NCI-H1092 (cell line): ENCODE measurements around the gene NCMAP.
A peak's percentile ranks its signal among the peaks of the same experiment; 100 is the strongest.
"Not testable (repeated sequence)": the region's sequence is repeated elsewhere in the genome, so short reads cannot be mapped to it uniquely, and the experiment has no call there.

Experiments used
- DNase-seq: peaks from one replicate; lab custom pipeline; 2025; lab: John Stamatoyannopoulos, UW

The NCMAP gene

DNA sequence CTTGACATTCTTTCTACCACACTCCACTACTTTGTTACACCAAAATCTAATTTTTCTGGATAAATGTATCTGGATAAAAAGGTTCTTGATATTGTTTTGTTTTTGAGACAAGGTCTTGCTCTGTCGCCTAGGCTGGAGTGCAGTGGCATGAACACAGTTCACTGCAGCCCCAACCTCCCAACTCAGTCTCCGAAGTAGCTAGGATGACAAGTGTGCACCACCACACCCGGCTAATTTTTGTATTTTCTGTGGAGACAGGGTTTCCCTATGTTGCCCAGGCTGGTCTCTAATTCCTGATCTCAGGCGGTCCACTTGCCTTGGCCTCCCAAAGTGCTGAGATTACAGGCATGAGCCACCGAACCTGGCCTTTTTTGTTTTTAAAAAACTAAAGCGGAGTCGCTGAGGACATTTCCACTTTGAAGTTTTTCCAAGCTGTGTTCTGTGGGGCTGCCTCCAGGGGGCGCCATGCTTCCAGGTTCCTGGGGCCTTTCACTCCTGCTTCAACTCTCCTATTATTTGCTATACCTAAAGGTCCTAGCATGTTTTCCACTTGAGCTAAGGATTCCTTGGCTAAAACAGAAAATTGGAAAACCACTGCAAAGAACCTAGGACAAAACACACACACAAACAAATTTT lies 14.1 kb upstream of the NCMAP start:
- DNase-seq = peak; percentile 18

DNA sequence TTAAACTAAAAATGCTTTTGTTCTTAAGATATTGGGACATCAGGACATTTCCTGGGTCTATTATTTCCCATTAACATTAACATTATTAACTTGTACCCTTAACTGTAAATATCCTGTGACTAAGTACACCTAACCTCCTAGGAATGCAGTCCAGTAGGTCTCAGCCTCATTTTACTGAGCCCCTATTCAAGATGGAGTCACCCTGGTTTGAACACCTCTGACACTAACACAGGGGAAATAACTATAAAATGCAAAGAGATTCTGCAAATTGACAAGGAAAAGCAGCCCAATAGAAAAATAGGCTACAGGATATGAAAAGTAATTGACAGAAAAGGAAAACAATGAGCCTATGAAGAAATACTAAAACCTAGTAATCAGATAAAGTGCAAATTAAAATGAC lies 11.6 kb upstream of the NCMAP start:
- DNase-seq = no peak

DNA sequence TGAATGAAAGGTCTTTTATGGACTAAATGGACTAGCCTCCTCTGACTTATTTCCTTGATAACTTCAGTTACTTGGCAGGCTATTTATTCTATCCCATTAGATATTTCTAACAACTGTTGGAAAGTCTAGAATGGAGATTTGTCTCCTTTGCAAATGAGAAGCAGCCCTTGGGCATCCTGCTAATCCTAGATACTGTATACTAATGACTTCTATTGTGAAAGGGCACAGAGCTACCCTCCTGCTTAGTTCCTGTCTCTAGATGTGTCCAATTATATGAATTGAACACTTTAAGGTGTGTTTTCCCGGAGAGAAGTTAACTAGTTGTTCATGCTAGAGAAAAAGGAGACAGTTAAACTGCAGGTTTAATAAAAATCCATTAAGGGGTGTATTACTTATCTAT lies 10.2 kb upstream of the NCMAP start:
- DNase-seq = no peak

DNA sequence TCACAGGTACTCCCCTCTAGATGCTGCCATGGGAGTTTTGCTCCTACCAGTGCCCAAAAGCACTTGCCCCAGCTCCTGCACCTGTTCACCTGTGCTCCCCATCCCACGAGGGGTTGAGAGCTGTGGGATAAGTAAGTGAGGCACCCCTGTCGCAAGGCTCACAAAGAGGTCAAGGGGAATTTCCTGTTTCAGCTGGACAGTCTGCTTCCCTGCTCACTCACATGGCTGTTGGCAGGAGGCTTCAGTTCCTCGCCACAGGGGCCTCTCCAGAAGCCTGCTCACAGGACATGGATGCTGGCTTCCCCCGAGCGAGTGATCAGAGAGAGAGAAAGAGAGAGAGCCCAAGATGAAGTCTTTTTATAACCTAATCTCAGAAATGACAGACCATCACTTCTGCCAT lies 8.7 kb upstream of the NCMAP start:
- DNase-seq = no peak

DNA sequence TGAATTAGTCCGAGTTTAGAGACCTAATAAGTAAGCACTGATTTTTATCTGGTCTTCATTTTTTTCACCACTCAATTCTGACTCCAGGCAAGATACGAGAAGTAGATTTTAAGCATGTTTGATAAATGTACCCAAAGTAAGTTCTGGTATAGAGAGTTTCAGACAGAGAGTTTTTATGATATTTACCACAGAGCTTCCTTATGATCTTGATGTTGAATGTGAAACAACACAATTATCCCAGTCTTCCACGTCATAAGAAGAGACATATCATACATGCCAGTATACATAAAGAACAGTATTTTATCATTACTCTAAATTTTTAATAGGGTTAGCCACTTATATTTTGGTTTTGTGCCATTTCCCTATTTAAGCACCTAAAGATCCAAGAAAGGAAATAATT lies 7.8 kb upstream of the NCMAP start:
- no peak for DNase-seq

DNA sequence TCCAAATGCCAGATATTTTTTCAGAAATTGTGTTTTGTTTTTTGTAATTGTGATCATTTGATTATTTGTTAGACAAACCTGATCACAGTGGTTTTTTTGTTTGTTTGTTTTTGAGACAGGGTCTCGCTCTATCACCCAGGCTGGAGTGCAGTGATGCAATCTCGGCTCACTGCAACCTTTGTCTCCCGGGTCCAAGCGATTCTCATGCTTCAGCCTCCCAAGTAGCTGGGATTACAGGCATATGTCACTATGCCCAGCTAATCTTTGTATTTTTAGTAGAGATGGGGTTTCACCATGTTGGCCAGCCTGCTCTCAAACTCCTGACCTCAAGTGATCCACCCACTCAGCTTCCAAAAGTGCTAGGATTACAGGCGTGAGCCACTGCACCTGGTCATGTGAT lies 6.7 kb upstream of the NCMAP start:
- not testable (repeated sequence) for DNase-seq

DNA sequence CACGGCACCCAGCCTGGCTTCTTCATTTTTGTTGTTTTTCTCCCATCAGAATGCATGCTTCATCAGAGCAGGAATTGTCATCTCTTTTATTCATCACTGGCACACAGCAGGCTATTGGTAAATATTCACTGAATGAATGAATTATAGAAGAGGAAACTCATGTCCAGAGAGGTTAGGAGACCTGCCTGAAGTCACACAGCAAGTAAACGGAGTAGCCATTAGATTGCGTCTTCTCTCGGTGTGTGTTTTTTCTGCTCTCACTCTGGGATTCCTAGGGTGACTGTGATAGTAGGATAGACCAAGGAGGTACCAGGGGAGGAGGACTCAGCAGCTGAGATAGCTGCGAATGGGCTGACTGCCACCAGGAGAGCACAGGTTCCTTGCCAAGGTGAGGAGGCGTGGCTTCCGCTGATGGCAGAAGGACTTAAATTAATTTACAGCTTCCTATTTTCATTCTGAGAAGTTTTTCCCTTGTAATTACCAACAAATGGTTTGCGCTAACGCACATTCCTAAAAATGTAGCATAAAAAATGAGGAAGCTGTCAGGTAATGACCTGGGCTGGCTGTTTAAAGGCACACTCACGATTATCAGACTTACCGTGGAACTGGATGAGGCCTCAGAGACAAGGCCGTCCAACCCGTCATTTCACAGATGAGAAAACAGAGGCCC lies 4.5 kb upstream of the NCMAP start:
- DNase-seq = no peak

DNA sequence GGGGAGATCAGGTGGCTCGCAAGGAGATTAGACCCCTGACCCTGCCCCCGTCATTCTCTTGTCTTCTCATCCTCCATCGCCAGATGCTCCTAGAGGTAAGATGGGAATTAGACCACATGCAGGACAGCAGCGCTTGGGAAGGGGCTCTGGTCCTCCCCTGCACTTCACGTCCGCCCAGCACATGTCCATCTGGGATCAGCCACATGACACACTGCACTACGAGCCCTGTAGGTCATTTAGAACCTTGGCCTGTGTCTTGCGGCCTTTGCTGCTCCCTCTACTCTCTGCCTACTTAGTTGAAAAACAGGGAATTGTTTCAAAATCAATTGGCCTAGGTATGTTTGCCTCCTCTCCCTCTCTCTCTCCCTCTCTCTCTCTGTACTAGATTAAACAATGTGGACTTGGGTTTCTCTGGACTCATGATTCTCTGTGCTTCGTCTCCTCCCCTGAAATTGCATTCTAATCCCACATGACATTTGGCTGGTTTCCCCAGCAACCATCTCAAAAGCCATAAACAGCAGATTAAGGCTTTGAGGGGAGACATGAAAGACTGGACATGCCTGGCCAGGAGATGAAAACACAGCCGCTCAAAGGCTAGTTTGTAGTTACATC lies 3.8 kb upstream of the NCMAP start:
- DNase-seq = no peak

DNA sequence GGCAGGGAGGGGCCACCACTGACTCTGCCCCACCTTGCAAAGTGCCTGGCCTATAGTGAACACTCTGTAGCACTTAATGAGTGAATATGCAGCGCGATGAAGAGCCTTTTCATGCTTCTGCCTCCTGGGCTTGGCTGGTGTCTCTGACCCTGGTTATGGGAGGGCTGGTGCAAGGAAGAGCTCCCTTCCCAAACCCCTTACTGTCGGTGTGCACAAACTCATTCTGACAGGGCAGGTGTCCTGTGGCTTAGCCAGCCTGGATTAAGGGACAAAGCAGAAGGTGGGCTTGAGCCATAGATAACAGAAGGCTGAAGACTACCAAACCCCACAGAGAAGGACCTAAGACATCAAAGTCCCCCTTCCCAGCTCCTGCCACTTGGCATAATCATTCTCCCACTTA lies 2.0 kb upstream of the NCMAP start:
- DNase-seq = no peak

DNA sequence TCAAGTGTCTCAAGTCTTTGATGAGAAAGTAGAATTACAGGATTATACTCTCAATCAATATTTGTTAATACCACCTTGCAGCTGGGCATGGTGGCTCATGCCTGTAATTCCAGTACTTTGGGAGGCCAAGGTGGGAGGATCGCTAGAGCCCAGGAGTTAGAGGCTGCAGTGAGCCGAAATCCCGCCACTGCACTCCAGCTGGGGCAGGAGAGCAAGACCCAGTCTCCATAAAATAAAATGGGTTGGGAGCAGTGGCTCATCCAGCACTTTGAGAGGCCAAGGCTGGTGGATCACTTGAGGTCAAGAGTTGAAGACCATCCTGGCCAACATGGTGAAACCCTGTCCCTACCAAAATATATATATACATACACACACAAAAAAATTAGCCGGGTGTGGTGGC lies 1.2 kb upstream of the NCMAP start:
- DNase-seq = no peak

DNA sequence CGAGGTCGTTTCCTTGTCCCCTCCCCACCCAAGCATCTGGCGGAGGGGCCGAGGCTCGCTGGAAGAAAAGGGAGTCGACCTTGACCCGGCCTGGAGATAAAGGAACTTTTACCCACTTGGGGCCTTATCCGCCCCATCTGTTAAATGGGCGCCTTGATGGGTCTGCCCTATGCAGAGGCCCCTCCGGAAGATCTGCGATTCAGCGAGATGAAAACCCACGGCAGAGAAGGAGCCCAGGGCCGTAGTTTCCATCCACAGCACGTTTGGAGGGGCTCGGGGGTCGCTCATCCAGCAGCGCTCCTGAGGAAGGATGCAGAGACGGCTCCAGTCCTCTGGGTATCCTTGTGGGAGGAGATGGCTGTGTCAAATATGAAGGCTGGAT lies 518 bp downstream of the NCMAP start:
- DNase-seq = no peak

DNA sequence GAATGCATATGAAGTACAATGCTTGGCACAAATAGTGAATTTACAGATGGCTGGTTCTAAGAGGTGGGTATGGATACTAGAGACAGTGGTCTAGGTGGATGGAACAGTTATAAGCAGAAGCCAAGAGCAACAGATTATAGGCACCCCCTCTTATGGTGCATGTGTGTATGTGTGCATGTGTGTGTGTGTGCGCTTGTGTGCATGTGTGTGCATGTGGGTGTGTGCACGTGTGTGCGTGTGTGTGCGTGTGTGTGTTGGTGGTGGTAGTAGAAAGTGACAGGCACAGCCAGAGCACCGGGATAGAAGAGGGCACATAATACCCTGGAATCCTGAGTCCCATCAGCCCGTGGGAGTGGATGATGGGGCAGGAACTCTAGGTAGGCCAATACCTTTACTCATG lies 1.3 kb downstream of the NCMAP start:
- no peak for DNase-seq

DNA sequence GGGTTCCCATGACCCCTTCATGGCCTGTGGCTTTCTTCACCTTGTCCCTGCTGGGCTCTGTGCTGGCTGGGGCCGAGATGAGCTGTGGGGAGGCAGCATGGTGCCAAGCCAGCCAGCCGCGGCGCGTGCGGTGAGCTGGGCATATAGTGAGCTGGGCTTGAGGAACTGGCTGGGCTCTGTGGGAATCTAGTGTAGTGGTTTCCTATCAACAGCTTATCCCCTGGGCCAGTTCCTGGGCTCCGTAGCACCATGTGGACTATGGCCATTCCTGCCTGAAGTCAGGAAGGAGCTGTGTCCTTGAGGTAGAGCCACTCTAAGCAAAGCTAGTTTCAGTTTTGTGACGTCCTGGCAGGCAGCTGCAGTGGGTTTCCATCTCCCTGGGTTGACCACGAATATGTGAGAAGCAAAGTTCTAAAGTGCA lies 1.8 kb downstream of the NCMAP start:
- DNase-seq = no peak

DNA sequence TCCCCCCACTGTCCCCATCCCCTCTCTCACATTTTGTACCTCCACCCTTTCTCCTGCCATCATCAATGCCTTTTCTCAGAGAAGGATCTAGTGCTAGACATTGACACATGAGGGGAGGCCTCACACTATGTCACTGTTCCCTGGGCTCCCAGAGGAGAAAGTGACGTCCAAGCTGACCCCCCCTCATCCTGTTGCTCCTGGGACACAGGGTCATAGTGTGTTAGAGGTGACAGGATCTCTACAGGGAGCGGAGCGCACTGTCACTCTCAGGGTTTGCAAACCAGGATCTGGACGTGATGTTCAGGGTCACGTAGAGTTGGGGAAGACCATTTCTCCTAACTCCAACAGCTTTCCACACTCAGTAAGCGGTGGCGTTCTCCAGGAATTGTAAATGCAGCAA lies 2.6 kb downstream of the NCMAP start:
- DNase-seq = no peak

DNA sequence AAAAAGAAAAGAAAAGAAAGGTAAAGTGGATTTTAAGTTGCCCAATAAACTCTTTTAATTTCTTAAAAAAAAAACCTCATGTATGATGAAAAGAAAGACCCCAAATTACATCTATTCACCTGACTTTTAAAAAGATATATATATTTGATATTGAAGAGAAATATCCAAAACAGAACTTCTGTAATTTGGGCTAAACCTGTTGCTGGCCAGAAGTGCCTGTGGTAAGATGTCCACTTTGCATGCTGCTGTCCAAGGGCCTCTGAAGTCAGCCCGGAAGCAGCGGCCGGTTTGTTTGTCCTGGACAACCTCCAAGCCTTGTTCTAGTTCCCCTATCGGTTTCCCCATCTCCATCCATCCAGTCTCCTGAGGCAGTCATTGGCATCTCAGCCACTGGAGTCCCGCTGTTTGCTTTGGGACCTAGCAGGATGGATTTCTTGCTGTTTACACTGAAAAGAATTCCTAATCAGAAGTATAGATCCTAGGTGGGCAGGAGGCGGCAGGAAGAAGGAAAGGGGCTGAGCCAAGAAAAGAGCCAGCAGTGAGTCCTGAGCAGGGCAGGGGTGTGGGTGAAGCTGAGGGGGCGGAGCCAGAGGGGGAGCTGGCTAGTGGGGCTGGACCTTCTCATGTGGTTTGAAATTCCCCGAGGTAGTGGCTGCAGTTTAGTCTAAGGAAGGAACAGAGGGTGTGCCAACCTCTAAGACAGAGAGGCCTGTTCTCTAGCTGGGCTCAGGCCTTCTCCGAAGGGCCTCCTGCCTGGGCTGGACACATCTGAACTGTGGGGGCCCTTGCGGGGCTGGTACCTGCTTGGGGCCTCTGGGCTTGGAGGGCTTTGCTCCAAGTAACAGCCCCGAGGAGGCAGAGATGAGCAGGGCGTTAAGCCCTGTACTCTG lies 3.3 kb downstream of the NCMAP start:
- peak; percentile 59 for DNase-seq

DNA sequence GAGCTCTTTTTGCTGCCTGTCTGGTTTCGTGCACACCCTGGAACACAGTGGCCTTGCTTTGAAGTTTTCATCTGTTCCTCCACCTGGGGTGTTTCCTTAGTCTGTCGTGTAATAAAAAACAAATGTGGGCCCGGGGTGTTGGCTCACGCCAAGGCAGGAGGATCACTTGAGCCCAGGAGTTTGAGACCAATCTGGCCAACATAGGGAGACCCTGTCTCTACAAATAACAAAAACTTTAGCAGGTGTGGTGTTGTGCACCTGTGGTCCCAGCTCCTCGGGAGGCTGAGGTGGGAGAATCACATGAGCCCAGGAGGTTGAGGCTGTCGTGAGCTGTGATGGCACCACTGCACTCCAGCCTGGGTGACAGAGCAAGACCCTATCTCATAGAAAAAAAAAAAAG lies 4.5 kb downstream of the NCMAP start:
- no peak for DNase-seq

DNA sequence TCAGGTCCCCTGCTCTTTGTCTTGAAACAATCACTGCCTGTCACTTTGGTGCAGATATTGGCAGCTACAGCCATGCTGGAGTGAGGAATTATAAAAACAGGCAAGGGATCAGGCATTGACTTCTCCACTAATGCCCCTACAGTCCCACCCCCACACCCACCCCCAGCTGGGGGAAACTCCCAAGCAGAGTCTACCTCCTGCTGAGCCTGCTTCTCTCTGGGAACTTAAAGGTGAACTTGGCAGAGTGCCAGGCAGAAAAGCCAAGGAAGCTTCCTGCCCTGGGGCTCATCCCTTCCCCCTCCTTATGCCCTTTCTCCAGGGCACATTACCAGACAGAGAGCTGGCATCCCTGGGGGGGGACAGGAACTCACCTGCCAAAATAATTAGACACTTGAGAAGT lies 6.7 kb downstream of the NCMAP start:
- no peak for DNase-seq

DNA sequence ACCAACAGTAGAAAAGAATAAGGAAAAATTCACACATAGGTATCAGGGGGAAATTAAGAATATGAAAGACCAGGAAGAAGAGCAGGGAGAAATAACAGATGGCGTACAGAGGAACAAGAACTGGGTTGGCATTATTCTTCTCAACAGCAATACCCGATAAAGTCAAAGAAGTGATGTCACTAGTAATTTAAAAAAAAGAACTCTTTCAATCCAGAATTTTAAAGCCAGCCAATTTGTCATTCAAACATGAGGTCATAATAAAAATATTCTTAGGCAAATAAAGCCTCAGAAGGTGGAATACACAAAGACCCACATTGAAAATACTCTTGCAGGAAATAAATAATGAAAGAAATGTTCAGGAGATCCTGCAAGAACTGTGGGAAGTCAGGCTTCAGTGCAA lies 8.8 kb downstream of the NCMAP start:
- no peak for DNase-seq

DNA sequence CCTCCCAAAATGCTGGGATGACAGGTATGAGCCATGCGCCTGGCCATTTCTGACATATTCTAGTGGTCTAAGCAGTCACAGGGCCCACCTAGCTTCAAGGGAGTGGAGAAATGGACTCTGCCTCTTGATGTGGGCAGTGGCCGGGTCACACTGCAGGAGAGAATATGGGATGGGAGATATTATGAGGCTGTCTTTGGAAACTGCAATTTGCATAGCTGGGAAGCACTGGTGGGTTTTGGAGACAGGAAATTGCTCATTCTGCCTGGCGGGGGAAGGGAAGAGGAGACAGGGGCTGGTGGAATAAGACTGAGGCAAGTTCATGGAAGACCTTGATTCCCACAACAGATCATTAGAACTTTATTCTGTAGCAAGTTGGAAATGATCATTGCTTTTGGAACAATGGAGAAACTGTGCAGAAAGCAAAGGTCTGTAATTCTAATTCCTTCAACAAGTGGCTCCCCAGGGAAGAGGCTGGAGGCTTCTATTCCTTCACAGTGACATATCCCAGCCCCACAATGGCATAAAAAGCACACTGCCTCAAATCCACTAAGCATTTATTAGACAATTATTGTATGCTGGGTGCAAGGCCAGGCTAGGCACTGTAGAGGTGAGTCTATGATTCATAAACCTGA lies 10.5 kb downstream of the NCMAP start:
- DNase-seq = no peak

DNA sequence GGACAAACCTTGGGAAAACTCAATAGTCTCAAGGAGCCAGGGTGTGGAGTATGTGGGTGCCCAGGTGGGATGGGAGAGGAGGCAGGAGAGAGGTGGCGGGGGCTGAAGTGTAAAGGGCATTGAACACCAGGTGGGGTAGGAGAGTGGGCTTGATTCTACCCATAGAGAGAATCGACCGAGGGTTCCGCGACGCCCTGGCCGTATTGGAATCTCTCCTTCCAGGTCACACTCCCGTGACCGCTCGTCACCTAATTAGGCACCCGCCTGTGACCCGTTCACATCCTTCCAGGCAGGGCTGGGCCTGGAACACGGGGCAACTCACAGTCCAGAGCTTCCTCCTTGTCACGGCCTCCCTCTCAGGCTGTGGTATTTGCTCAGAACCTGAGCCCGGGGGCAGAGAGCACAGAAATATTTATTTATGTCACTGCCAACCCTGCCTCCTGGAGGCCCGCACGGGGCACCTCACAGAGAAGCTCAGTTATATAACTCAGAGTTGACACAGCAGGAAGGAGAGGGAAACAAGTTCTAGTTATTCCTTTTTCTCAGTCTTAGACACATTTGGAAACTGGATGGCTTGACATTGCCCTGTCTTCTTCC lies 12.0 kb downstream of the NCMAP start:
- no peak for DNase-seq

DNA sequence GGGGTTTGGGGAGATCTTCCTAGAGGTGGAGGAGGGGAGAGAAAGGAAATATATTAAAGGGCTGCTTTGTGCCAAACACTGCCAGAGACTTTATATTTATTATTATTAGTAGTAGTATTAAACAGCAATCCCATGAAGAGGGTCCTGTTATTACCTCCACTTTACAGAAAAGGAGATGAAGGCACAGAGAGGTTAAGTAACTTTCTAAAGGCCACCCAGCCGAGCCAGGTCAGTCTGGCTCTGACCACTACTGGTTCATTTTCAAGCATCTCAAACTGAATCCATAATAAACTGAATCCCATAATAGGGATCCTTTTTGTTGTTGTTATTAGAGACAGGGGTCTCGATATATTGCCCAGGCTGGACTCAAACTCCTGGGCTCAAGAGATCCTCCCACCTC lies 12.6 kb downstream of the NCMAP start:
- DNase-seq = no peak
